SK-N-SH treated with all-trans-retinoic acid at 6 μM for 48 hours (cell line): ENCODE data around the gene TAF10.

Experiments used
- ATAC-seq: fragments of 200-7000 bp; cut with Tn5 transposase; 3 replicates; pipeline ENCODE4 v1.9.1; 2020; ENCODE audit warnings: mild to moderate bottlenecking, moderate library complexity
- BACH2 ChIP-seq: fragments of 250-450 bp; sonication (Bioruptor Pico); IDR thresholded peaks from 2 replicates; pipeline ENCODE4 v1.9.0; 2021; ENCODE audit warnings: mild to moderate bottlenecking, borderline replicate concordance
- CSDC2 ChIP-seq: fragments of 250-450 bp; sonication (Bioruptor Pico); IDR thresholded peaks from 2 replicates; pipeline ENCODE4 v1.5.0; 2020; ENCODE audit warnings: mild to moderate bottlenecking, moderate library complexity
- ESRRG ChIP-seq: fragments of 250-450 bp; sonication (Bioruptor Pico); IDR thresholded peaks from 2 replicates; pipeline ENCODE4 v1.6.1; 2021; ENCODE audit warnings: mild to moderate bottlenecking
- ISL1 ChIP-seq: fragments of 250-450 bp; sonication (Bioruptor Pico); IDR thresholded peaks from 2 replicates; pipeline ENCODE4 v2.1.2; 2022; ENCODE audit warnings: mild to moderate bottlenecking, moderate library complexity
- OSR1 ChIP-seq: fragments of 250-450 bp; sonication (Bioruptor Pico); IDR thresholded peaks from 2 replicates; pipeline ENCODE4 v1.8.0; 2022; ENCODE audit warnings: moderate library complexity, mild to moderate bottlenecking, inconsistent platforms
- PPARA ChIP-seq: fragments of 250-450 bp; sonication (Bioruptor Pico); IDR thresholded peaks from 2 replicates; pipeline ENCODE4 v1.5.0; 2020; ENCODE audit warnings: mild to moderate bottlenecking, borderline replicate concordance
- RARB ChIP-seq: fragments of 250-450 bp; sonication (Bioruptor Pico); IDR thresholded peaks from 2 replicates; pipeline ENCODE4 v1.8.0; 2021; ENCODE audit warnings: mild to moderate bottlenecking, moderate library complexity
- TCF4 ChIP-seq: fragments of 250-450 bp; sonication (Bioruptor Pico); IDR thresholded peaks from 2 replicates; pipeline ENCODE4 v1.8.0; 2021; ENCODE audit warnings: mild to moderate bottlenecking, moderate library complexity, borderline replicate concordance
- TOX ChIP-seq: fragments of 250-450 bp; sonication (Bioruptor Pico); IDR thresholded peaks from 2 replicates; pipeline ENCODE4 v1.8.0; 2021; ENCODE audit warnings: mild to moderate bottlenecking, moderate library complexity, borderline replicate concordance
- ZC3H10 ChIP-seq: fragments of 250-450 bp; sonication (Bioruptor Pico); IDR thresholded peaks from 2 replicates; pipeline ENCODE4 v1.5.1; 2021; ENCODE audit warnings: mild to moderate bottlenecking, moderate library complexity
- ZFP3 ChIP-seq: fragments of 250-450 bp; sonication (Bioruptor Pico); IDR thresholded peaks from 2 replicates; pipeline ENCODE4 v1.5.0; 2020; ENCODE audit warnings: mild to moderate bottlenecking, moderate library complexity
- ZFP30 ChIP-seq: fragments of 450-650 bp; formaldehyde crosslinking; IDR thresholded peaks from 2 replicates; pipeline ENCODE4 v1.5.0; 2022; ENCODE audit warnings: mild to moderate bottlenecking, moderate library complexity
- ZNF565 ChIP-seq: fragments of 450-650 bp; formaldehyde crosslinking; conservative IDR thresholded peaks from 2 replicates; pipeline ENCODE4 v1.5.0; 2020; ENCODE audit warnings: low read depth, mild to moderate bottlenecking, moderate library complexity
- ZNF70 ChIP-seq: fragments of 450-650 bp; formaldehyde crosslinking; IDR thresholded peaks from 2 replicates; pipeline ENCODE4 v1.5.0; 2020; ENCODE audit warnings: mild to moderate bottlenecking, moderate library complexity
- ZNF8 ChIP-seq: fragments of 450-650 bp; formaldehyde crosslinking; IDR thresholded peaks from 2 replicates; pipeline ENCODE4 v1.5.0; 2020; ENCODE audit warnings: mild to moderate bottlenecking, moderate library complexity
- TF ChIP-seq, protein P1 (sequence below): fragments of 250-450 bp; sonication (Bioruptor Pico); IDR thresholded peaks from 2 replicates; pipeline ENCODE4 v1.8.0; 2021; ENCODE audit warnings: low read depth, mild to moderate bottlenecking, moderate library complexity, borderline replicate concordance
- TF ChIP-seq, protein P2 (sequence below): fragments of 250-450 bp; sonication (Bioruptor Pico); IDR thresholded peaks from 2 replicates; pipeline ENCODE4 v1.5.0; 2020; ENCODE audit warnings: mild to moderate bottlenecking, moderate library complexity
- TF ChIP-seq, protein P3 (sequence below): fragments of 250-450 bp; sonication (Bioruptor Pico); IDR thresholded peaks from 2 replicates; pipeline ENCODE4 v1.5.1; 2020; ENCODE audit warnings: low read depth, mild to moderate bottlenecking, moderate library complexity
- TF ChIP-seq, protein P4 (sequence below): fragments of 250-450 bp; sonication (Bioruptor Pico); IDR thresholded peaks from 2 replicates; pipeline ENCODE4 v1.5.1; 2021; ENCODE audit warnings: mild to moderate bottlenecking, moderate library complexity
- TF ChIP-seq, protein P5 (sequence below): fragments of 250-450 bp; sonication (Bioruptor Pico); IDR thresholded peaks from 2 replicates; pipeline ENCODE4 v1.8.0; 2020; ENCODE audit warnings: mild to moderate bottlenecking, moderate library complexity, borderline replicate concordance

TAF10 gene

DNA sequence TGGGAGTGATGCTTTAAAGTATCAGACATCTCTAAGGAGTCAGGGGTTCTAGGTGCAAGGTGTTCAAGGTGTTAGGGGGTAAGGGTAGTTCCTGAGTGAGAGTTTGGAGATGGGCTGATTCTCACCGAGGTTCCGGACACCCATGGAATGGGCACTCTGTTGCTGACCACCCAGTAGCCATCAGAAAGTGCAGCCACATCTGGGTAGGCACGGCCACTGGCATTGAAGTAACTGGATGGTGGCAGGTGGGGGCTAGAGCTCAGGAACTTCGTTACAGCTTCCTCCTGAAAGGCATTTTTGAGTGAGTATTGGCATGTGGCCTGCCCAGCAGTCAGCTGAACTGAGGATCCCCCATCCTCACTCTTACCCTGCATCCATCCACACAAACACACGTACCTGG, 3.0 kb upstream of the TAF10 start:
- TF ChIP-seq ISL1 (CRISPR knock-in tag) (no peak), CSDC2 (CRISPR knock-in tag) (no peak), OSR1 (CRISPR knock-in tag) (no peak), RARB (no peak), ZNF70 (CRISPR knock-in tag) (no peak), ESRRG (CRISPR knock-in tag) (no peak), ZNF565 (no peak), PPARA (CRISPR knock-in tag) (no peak), TOX (CRISPR knock-in tag) (no peak), BACH2 (CRISPR knock-in tag) (no peak), TCF4 (CRISPR knock-in tag) (no peak)
- TF ChIP-seq, protein P1, sequence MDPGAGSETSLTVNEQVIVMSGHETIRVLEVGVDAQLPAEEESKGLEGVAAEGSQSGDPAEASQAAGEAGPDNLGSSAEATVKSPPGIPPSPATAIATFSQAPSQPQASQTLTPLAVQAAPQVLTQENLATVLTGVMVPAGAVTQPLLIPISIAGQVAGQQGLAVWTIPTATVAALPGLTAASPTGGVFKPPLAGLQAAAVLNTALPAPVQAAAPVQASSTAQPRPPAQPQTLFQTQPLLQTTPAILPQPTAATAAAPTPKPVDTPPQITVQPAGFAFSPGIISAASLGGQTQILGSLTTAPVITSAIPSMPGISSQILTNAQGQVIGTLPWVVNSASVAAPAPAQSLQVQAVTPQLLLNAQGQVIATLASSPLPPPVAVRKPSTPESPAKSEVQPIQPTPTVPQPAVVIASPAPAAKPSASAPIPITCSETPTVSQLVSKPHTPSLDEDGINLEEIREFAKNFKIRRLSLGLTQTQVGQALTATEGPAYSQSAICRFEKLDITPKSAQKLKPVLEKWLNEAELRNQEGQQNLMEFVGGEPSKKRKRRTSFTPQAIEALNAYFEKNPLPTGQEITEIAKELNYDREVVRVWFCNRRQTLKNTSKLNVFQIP (CRISPR knock-in tag): no peak
- TF ChIP-seq, protein P2, sequence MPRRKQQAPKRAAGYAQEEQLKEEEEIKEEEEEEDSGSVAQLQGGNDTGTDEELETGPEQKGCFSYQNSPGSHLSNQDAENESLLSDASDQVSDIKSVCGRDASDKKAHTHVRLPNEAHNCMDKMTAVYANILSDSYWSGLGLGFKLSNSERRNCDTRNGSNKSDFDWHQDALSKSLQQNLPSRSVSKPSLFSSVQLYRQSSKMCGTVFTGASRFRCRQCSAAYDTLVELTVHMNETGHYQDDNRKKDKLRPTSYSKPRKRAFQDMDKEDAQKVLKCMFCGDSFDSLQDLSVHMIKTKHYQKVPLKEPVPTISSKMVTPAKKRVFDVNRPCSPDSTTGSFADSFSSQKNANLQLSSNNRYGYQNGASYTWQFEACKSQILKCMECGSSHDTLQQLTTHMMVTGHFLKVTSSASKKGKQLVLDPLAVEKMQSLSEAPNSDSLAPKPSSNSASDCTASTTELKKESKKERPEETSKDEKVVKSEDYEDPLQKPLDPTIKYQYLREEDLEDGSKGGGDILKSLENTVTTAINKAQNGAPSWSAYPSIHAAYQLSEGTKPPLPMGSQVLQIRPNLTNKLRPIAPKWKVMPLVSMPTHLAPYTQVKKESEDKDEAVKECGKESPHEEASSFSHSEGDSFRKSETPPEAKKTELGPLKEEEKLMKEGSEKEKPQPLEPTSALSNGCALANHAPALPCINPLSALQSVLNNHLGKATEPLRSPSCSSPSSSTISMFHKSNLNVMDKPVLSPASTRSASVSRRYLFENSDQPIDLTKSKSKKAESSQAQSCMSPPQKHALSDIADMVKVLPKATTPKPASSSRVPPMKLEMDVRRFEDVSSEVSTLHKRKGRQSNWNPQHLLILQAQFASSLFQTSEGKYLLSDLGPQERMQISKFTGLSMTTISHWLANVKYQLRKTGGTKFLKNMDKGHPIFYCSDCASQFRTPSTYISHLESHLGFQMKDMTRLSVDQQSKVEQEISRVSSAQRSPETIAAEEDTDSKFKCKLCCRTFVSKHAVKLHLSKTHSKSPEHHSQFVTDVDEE (CRISPR knock-in tag): no peak
- TF ChIP-seq, protein P3, sequence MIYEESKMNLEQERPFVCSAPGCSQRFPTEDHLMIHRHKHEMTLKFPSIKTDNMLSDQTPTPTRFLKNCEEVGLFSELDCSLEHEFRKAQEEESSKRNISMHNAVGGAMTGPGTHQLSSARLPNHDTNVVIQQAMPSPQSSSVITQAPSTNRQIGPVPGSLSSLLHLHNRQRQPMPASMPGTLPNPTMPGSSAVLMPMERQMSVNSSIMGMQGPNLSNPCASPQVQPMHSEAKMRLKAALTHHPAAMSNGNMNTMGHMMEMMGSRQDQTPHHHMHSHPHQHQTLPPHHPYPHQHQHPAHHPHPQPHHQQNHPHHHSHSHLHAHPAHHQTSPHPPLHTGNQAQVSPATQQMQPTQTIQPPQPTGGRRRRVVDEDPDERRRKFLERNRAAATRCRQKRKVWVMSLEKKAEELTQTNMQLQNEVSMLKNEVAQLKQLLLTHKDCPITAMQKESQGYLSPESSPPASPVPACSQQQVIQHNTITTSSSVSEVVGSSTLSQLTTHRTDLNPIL (CRISPR knock-in tag): no peak
- no peak for ATAC-seq

DNA sequence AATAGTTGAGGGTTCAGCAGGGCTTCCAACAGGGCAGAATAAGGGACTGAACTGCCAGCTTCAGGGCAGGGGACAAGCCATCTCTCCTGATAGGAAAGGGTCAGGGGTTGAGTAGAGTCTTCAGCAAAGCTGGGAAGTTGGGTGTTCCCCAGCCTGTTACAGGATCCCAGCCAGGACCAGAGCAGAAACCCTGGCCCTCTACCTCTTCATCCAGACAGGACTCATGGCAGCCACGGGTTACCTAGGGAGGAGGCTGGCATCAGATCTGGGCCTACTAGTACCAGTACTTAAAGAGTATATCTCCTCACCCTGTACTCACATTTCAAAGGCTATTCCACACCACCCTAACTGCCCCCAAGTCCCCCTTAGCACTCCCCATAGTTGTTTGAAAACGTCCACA, 2.4 kb upstream of the TAF10 start:
- no peak for TF ChIP-seq ZFP3
- no peak for TF ChIP-seq ZNF8 (CRISPR knock-in tag)
- TF ChIP-seq TCF4 (CRISPR knock-in tag): no peak
- TF ChIP-seq, protein P2 (CRISPR knock-in tag): no peak
- no peak for TF ChIP-seq OSR1 (CRISPR knock-in tag)
- TF ChIP-seq, protein P3 (CRISPR knock-in tag): no peak
- no peak for TF ChIP-seq RARB
- no peak for TF ChIP-seq PPARA (CRISPR knock-in tag)
- no peak for ATAC-seq

DNA sequence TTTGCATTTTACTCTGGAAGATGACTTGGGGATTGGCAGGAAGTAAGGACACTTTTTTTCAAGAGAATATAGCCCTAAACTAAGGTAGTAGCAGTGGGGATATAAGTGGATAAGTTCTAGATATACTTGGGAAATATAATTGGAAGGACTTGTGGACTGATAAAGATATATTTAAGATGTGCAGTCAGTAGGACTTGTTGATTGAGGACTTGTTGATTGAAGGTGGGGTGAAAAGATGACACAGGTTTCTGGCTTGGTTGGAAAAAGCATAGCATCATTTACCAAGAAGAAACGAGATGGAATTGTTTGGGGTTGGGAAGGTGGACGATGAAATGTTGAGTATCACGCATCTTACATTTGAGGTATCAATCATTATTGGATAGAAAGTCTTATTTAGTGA, 1.5 kb upstream of the TAF10 start:
- TF ChIP-seq ZFP30 (CRISPR knock-in tag) (no peak), ZNF70 (CRISPR knock-in tag) (no peak), ZC3H10 (CRISPR knock-in tag) (no peak), ZFP3 (no peak), ZNF565 (no peak), PPARA (CRISPR knock-in tag) (no peak)
- TF ChIP-seq, protein P1 (CRISPR knock-in tag): no peak
- TF ChIP-seq, protein P3 (CRISPR knock-in tag): no peak
- TF ChIP-seq, protein P4, sequence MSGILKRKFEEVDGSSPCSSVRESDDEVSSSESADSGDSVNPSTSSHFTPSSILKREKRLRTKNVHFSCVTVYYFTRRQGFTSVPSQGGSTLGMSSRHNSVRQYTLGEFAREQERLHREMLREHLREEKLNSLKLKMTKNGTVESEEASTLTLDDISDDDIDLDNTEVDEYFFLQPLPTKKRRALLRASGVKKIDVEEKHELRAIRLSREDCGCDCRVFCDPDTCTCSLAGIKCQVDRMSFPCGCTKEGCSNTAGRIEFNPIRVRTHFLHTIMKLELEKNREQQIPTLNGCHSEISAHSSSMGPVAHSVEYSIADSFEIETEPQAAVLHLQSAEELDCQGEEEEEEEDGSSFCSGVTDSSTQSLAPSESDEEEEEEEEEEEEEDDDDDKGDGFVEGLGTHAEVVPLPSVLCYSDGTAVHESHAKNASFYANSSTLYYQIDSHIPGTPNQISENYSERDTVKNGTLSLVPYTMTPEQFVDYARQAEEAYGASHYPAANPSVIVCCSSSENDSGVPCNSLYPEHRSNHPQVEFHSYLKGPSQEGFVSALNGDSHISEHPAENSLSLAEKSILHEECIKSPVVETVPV (CRISPR knock-in tag): no peak
- TF ChIP-seq, protein P5, sequence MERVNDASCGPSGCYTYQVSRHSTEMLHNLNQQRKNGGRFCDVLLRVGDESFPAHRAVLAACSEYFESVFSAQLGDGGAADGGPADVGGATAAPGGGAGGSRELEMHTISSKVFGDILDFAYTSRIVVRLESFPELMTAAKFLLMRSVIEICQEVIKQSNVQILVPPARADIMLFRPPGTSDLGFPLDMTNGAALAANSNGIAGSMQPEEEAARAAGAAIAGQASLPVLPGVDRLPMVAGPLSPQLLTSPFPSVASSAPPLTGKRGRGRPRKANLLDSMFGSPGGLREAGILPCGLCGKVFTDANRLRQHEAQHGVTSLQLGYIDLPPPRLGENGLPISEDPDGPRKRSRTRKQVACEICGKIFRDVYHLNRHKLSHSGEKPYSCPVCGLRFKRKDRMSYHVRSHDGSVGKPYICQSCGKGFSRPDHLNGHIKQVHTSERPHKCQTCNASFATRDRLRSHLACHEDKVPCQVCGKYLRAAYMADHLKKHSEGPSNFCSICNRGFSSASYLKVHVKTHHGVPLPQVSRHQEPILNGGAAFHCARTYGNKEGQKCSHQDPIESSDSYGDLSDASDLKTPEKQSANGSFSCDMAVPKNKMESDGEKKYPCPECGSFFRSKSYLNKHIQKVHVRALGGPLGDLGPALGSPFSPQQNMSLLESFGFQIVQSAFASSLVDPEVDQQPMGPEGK (CRISPR knock-in tag): no peak
- TF ChIP-seq, all 23 proteins: peak for 0
- no peak for ATAC-seq
